ENCODE data around the gene GPR160.

Gene GPR160

GRCh38 chr3:170027233-170028102 lies 10.3 kb upstream of the GPR160 start:
- DNase-seq, result no peak

GRCh38 chr3:170033489-170033888 lies 4.3 kb upstream of the GPR160 start:
- no peak for DNase-seq

GRCh38 chr3:170038434-170039110 lies 777 bp downstream of the GPR160 start:
- DNase-seq, result no peak

GRCh38 chr3:170040418-170040817 lies 2.6 kb downstream of the GPR160 start:
- DNase-seq, result no peak

- DNase-seq, result no peak
These were observed 5.7 kb downstream of the GPR160 start for GRCh38 chr3:170043506-170043905.

DNA sequence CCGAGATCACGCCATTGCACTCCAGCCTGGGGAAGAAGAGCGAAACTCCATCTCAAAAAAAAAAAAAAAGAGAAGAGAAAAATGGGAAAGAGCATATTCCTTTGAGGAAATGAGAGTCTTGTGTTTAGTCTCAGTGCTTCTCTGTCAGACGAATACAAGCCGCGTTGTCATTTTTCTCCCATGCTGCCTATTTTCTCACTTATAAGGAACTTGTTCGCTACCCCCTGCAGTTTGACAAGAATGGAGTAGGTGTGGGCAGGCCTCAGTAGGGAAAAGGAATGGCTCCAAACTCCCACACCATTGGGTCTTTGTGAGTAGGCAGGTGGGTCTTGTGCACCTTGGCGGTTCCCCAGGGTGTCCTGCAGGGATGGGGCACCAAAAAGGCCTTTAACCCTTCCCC lies 6.5 kb downstream of the GPR160 start:
- DNase-seq, result no peak

GRCh38 chr3:170044795-170045244 lies 7.0 kb downstream of the GPR160 start:
- no peak for DNase-seq

DNA sequence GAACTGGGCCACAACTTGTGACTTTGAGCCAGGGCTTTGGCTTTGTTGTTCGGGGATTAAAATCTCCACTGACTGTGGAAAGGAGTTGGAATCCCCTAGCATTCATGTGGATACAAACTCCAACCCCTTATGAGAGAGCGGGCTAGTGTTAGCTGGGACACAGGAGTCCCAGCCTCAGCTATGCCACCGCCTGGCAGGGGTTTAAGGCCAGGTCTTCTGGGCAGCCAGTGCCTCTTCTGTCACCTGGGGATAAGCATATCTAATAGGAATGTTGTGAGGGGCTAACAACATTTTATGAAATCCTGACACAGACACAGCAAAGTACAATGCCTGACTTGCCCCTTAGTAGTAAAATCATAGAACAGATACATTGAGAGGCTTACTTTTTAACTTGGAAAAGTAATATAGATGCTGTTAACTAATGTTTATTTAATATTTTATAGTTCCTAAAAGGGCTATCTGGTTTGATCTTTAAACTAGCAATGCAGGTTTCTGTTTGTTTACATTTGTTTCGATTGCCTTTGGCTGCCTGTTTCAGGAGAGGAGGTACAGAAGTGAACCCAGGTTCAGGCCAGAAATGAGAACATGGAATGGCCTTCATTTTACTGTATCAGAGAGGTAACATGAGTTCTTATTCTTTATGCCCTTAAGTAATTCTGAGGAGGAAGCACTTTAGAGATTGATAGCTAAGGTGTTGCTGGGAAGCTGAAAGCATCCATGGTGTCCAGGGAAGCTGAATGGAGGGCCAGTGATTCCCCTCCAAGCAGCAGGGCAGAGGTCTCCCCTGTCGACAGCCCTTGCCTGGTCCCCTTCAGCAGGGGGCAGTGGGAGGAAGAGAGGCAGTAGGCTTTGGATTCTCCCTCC lies 8.7 kb downstream of the GPR160 start:
- DNase-seq, result no peak

DNA sequence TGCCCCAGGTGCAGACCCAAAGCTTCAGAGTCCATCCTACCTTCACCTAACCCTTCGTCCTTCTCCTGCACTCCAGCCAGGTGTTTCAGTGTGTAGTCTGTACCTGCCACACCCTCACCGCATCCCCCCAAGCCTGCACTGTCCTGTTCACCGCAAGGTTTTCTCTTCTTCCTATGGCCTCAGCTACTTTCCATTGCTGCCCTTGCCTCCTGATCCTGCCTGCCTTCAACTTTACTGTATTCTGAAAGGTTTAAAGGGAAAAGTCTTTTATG lies 9.3 kb downstream of the GPR160 start:
- DNase-seq, result no peak

DNA sequence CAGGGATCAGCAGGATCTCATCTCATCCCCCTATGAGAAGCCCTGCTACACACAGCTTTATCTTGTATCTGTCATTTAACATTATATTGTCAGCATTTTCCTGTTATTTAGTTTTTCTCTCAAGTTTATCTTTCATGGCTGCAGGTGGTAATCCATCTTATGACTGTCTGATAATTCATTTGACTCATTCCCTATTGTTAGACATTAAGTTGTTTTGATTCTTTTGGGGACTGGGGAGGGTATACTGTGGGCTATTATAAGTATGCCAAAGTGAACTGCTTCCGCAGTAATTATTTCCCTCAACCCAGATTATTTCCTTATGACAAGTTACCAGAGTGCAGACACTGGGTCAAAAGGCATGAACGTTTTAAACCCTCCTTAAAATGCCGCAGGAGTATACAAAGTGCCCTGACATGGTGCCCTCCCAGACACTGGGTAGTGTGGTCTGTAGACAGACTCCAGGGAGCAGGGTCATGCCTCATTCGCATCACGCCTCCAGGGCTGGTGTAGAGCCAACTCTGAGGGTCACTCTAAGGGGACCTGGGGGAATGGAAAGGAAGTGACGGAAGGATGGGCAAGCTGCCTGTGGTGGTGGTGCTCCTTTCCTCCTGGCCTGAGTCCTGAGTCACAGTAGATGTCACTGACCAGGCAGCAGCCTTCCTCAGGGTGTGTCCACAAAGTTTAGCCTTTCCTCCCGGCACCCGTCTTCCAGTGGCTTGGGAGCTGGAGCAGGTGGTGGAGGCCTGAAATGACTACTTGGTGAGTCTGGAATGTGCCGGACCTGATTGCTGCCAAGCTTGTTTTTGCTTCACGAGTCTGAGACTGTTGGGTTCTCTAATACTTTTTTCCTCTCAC lies 11.6 kb downstream of the GPR160 start:
- DNase-seq, result no peak

DNA sequence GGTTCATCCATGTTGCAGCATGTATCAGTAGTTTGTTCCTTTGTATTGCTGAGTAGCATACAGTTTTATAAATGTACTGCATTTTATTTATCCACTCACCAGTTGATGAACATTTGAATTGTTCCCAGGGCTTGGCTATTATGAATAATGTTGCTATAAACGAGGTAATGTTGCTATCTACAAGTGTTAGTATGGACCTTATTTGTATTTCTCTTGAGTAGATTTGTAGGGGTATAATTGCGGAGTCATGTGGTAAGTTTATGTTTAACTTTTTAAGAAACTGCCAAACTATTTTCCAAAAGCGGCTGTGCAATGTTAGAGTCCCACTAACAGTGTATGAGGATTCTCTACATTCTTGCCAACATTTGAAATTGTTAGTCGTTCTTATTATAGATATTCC lies 13.0 kb downstream of the GPR160 start:
- DNase-seq, result no peak

DNA sequence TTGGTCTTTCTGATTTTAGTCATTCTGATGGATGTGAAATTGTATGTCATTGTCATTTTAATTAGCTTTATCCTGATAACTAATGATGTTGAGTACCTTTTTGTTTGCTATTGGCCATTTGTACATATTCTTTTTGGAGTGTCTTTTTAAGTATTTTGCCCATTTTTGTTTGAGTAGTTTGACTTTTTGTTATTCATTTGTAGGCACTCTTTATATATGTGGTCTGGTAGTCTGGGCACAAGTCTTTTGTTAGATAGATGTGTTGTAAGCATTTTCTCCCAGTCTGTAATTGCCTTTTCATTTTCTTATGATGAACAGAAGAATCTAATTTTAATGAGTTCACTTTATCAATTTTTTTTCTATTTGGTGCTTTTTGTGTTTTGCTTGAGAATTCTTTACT lies 14.6 kb downstream of the GPR160 start:
- DNase-seq, result no peak

- no peak for DNase-seq
These were observed 16.4 kb downstream of the GPR160 start for GRCh38 chr3:170054204-170054603.

DNA sequence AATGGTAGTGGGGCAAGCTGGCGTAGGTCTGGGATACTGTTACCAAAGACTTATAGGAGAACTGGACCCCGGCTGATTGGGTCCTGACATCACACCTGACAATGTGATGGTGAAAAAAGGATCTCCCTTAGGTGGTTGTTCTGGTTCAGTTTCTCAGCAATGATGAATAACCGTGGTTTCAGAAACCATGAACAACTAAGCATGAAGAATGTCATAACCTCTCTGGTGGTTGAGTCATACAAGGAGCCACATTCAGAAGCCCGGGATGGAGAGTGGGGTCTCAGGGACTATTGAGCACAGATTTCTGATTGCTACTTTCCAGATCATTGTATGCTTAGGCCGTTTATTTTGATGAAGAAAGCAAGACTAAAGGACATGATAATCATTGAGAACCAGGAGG lies 17.4 kb downstream of the GPR160 start:
- DNase-seq, result peak; percentile 18

DNA sequence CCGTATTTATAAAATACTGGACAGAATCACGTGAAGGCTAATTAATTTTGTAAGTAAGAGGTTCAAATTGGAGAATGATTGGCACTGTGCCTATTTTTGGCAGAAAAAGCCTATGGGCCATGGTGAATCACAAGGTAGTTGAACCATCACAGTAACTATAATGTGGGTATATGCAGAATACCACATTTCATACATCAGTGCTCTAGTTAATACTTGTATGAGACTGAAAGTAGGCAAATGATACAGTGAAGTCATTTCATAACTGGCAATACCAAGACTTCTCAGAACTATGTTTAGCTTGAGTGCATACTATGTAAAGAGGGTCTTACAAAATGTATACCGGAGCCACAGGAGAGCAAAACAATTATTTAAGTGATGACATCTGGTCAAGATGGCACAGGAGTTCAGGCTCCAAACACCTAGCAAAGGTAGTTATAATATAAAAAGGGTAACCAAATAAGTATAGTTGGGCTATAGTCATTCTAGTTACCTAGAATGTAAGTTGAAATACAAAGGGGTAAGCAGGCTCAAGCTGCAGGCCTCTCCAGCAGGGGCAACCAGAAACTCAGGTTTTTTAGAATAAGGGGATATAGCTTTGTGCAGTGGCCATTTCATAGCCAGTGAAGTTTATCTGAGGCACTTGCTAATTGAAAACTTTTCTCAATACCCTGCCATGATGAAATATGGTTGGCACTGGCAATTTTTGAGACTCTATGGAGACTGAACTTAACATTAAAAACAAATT lies 19.1 kb downstream of the GPR160 start:
- no peak for DNase-seq

DNA sequence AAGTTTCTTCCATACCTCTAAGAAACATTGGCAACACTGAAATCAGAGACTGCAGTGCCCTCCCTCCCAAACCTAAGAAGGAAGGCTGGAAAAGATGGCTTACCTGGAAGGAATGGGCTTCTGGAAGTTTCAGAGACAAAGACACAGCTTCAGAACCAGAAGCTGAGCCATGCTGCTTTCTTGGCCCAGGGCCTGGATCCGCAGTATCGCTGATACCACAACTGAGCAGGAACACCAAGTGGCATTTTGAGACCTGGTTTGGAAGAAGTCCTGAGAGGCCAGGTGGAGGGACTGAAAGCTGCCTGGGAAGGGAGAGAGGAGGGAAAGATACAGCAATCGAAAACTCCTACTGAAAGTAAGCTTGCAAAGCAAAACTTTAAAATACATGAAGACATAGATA lies 19.8 kb downstream of the GPR160 start:
- DNase-seq, result no peak

DNA sequence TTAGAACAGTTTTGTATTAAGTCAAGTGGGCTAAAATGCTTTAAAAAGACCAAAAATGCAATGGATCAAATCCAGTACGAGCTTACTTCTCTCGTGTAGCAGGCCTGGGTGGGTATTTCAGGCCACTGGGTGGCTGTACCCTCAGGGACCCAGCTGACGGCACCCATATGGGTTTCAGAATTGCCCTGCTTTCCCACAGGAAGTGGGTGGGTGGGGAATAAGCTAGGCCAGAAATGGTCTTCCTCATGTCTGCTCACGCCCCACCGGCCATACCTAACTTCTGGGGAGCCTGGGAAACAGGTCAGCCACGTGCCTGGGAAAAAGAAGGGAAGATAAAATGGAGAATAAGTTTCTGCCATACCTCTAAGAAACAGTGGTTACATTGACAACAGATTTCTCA lies 20.3 kb downstream of the GPR160 start:
- DNase-seq, result no peak

- no peak for DNase-seq
These were observed 21.7 kb downstream of the GPR160 start for GRCh38 chr3:170059447-170059846.

DNA sequence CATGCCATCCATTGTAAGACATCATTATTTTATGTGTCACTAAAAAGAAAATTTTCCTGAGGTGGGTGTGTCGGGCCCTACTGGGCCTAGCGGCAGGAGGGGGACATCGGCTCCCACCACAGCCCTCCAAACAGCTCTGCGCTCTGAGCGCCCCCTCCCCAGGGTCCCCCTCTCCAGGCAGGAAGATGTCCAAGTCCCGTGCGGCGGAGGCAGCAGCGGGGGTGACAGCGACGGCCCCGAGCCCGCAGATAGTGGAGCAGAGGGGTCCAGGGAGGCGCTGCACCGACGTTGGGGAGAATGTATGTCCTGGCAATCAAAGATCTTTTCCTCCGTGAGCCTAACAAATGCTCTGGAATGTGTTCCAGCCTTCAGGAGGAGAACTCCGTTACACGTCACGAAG lies 24.3 kb downstream of the GPR160 start:
- no peak for DNase-seq

DNA sequence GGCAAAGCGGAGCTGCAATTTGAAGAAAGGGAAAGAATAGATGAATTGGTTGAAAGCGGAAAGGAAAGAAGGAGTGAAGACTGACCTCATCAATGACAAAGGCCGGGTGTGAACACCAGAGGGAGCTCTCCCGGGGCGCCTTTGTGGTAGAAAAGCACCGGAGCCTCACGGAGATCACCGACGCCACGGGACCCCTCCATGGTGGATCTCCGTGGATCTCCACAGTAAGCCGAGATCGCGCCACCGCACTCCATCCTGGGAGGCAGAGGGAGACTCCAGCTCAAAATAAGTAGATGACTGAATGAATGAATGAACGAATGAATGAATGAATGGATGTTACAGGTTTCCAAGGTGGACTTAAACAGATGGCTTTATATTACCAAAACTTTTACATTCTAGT lies 25.0 kb downstream of the GPR160 start:
- no peak for DNase-seq

DNA sequence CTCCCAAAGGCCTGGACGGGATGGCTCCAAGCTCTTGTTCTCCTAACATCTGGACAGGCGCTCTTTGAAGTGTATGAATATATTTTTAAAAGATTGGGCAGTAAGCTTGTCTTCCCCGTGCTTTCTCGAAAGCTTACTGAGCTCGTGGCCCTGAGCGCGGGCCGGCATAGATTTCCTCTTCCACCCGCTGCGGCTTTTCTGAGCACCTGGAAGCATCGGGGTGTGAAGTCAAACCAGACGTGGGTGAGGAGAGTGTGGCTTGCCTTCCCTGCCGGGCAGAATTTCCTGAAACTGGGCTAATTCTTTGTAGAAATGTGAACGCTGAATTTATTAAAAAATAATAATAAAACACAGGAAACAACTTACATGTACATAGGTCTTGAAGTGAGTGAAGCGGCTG lies 25.9 kb downstream of the GPR160 start:
- DNase-seq, result no peak

- no peak for DNase-seq
These were observed 26.3 kb downstream of the GPR160 start for GRCh38 chr3:170064108-170064507.

All from fibroblast of skin of scalp (primary cell).